ENCODE measurements around the gene HEXIM1. TPM values are rescaled to one million over a fixed set of nuclear protein-coding genes. Genes with fewer than 3 reads are reported as not detected.

Gene HEXIM1
- total and polyA plus RNA-seq, 10 donors, result 12.9 to 43.1 (median 26.7) TPM

- H3K9me3 ChIP-seq, result no peaks in the 10 kb centered on the region
- TF ChIP-seq POLR2A (IDR thresholded peaks at IDR 0.05), result no peak
- peak overlapping the region in 6 of 8 donors; percentile 58 to 90 (median 80) for H3K27ac ChIP-seq
- no peaks in the 10 kb centered on the region for H3K27me3 ChIP-seq (replicated peaks in 1 of 7)
- peaks cover 0 to 60% (median 33%) of the 10 kb centered on the region in 6 donors for H3K4me1 ChIP-seq
- peak overlapping the region in 1 of 8 donors; percentile 70 for H3K4me3 ChIP-seq
- intact Hi-C loops (cut with DNase I; ENCODE audit: low total_unique reads), result no loop called here
- 60 to 68% (median 63%) methylated on average over 17 to 20 of the region's 20 CpGs for WGBS, 5 donors
- H3K36me3 ChIP-seq, result peaks cover 0 to 20% (median 4%) of the 10 kb centered on the region in 6 donors
- DNase-seq, result no peak
Measured at GRCh38 chr17:45171338-45172231, 23.3 kb downstream of the HEXIM1 start.

DNA sequence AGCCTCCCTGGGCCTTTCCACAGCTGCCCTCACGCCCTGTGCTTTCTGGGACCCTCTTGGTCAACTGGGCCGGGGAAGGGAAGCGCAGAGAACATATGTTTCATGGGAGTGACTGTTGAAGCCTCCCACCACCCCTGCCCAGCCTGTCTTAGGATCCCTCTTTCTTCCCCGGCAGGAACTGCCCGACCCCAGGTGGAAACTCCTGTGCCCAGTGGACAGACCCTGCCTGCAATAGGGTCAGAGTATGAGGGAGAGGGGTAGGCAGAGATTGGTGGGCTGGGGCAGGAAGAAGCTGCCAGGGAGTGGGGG is 23.9 kb downstream of the HEXIM1 start:
- no peak for DNase-seq
- intact Hi-C loops (cut with DNase I; ENCODE audit: low total_unique reads), result no loop called here
- Histone ChIP-seq H3K27ac (peak overlapping the region in 7 of 8 donors; percentile 48 to 90 (median 80)), H3K4me1 (peaks cover 0 to 61% (median 33%) of the 10 kb centered on the region in 6 donors), H3K36me3 (peaks cover 0 to 20% (median 4%) of the 10 kb centered on the region in 6 donors), H3K9me3 (no peaks in the 10 kb centered on the region), H3K27me3 (replicated peaks in 1 of 7) (no peaks in the 10 kb centered on the region), H3K4me3 (peak overlapping the region in 3 of 8 donors; percentile 34 to 70 (median 43))
- WGBS, 5 donors, result 79 to 91% (median 87%) methylated on average over 5 of the region's 5 CpGs
- TF ChIP-seq, protein P1, sequence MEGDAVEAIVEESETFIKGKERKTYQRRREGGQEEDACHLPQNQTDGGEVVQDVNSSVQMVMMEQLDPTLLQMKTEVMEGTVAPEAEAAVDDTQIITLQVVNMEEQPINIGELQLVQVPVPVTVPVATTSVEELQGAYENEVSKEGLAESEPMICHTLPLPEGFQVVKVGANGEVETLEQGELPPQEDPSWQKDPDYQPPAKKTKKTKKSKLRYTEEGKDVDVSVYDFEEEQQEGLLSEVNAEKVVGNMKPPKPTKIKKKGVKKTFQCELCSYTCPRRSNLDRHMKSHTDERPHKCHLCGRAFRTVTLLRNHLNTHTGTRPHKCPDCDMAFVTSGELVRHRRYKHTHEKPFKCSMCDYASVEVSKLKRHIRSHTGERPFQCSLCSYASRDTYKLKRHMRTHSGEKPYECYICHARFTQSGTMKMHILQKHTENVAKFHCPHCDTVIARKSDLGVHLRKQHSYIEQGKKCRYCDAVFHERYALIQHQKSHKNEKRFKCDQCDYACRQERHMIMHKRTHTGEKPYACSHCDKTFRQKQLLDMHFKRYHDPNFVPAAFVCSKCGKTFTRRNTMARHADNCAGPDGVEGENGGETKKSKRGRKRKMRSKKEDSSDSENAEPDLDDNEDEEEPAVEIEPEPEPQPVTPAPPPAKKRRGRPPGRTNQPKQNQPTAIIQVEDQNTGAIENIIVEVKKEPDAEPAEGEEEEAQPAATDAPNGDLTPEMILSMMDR (IDR thresholded peaks at IDR 0.05 in 8 of 11, conservative IDR thresholded peaks at IDR 0.05 in 3 of 11), result no peak
- TF ChIP-seq POLR2A (IDR thresholded peaks at IDR 0.05), result no peak
- TF ChIP-seq POLR2AphosphoS5 (IDR thresholded peaks at IDR 0.05), result no peak

GRCh38 chr17:45172541-45173286 is 24.4 kb downstream of the HEXIM1 start:
- TF ChIP-seq, protein P1 (IDR thresholded peaks at IDR 0.05 in 8 of 11, conservative IDR thresholded peaks at IDR 0.05 in 3 of 11), result no peak
- TF ChIP-seq POLR2A (IDR thresholded peaks at IDR 0.05) (no peak), POLR2AphosphoS5 (IDR thresholded peaks at IDR 0.05) (peak; percentile 24 to 71 (median 53))
- Histone ChIP-seq H3K27me3 (replicated peaks in 1 of 7) (no peaks in the 10 kb centered on the region), H3K36me3 (peaks cover 0 to 20% (median 4%) of the 10 kb centered on the region in 6 donors), H3K4me3 (peak overlapping the region in 7 of 8 donors; percentile 15 to 70 (median 32)), H3K4me1 (peaks cover 0 to 61% (median 33%) of the 10 kb centered on the region in 6 donors), H3K27ac (peak overlapping the region; percentile 23 to 90 (median 78)), H3K9me3 (no peaks in the 10 kb centered on the region)
- peak; percentile 88 for DNase-seq
- WGBS, 5 donors, result 6 to 14% (median 11%) methylated on average over 6 to 10 of the region's 10 CpGs
- intact Hi-C loops (cut with DNase I; ENCODE audit: low total_unique reads), result no loop called here

- intact Hi-C loops (cut with DNase I; ENCODE audit: low total_unique reads), result no loop called here
- no peaks in the 10 kb centered on the region for H3K9me3 ChIP-seq
- peaks cover 0 to 52% (median 32%) of the 10 kb centered on the region in 6 donors for H3K4me1 ChIP-seq
- no peaks in the 10 kb centered on the region for H3K27me3 ChIP-seq (replicated peaks in 1 of 7)
- no peak for DNase-seq
- no peaks in the 10 kb centered on the region for H3K36me3 ChIP-seq
- 67 to 88% (median 80%) methylated on average over 3 of the region's 3 CpGs for WGBS, 5 donors
- TF ChIP-seq POLR2AphosphoS5 (IDR thresholded peaks at IDR 0.05), result no peak
- TF ChIP-seq POLR2A (IDR thresholded peaks at IDR 0.05), result no peak
- TF ChIP-seq, protein P1 (IDR thresholded peaks at IDR 0.05 in 8 of 11, conservative IDR thresholded peaks at IDR 0.05 in 3 of 11), result no peak
- H3K4me3 ChIP-seq, result no peak overlapping the region
- H3K27ac ChIP-seq, result peak overlapping the region in 6 of 8 donors; percentile 13 to 68 (median 58)
Measured at GRCh38 chr17:45175759-45176115, 27.5 kb downstream of the HEXIM1 start.
